ENCODE data around the gene ADCY4. TPM values are rescaled to one million over a fixed set of nuclear protein-coding genes. Genes with fewer than 3 reads are reported as not detected.

ADCY4 gene
- total RNA-seq, 2 experiments from 2014 or later, result 2.0 to 3.4 TPM

- no peaks in the 10 kb centered on the region for H3K79me2 ChIP-seq (ENCODE audit: insufficient read depth, low read depth, low read length)
- H3K4me2 ChIP-seq (ENCODE audit: low read length), result peak overlapping the region; percentile 82
- H3K9me2 ChIP-seq (ENCODE audit: insufficient read depth, low read length), result no peaks in the 10 kb centered on the region
- TF ChIP-seq CTCF (conservative IDR thresholded peaks at IDR 0.05; ENCODE audit: low read length) (no peak), EZH2phosphoT487 (IDR thresholded peaks at IDR 0.05; ENCODE audit: borderline replicate concordance, low read depth, low read length) (no peak)
- peak overlapping the region; percentile 84 for H3K27ac ChIP-seq (ENCODE audit: low read depth, low read length, poor library complexity, severe bottlenecking)
- no peaks in the 10 kb centered on the region for H3K9me3 ChIP-seq (ENCODE audit: low read length)
- intact Hi-C loops (cut with micrococcal nuclease; ENCODE audit: unreplicated experiment), result loop anchor here (1.0 to 2.0 kb wide), 3 partner anchors 28 to 54 kb away; partner anchors contain the start of genes DHRS1, MDP1, NOP9 and TINF2
- peak overlapping the region; percentile 84 for H3K4me3 ChIP-seq (ENCODE audit: low read depth, low read length, poor library complexity, severe bottlenecking)
- ChIA-PET CTCF (ENCODE audit: unreplicated experiment) (interaction anchor here (1.2 to 1.9 kb wide), 3 partner anchors 24 to 38 kb away, joined by 4 to 8 read pairs (median 5); partner anchors contain the start of genes CIDEB and TINF2), POLR2A (interaction anchor here (0.6 to 3.2 kb wide), 10 partner anchors 14 to 124 kb away, joined by 3 to 21 read pairs (median 4); partner anchors contain the start of genes CHMP4A, GMPR2, MDP1 and NEDD8)
- BruUV-seq (replicated peaks), result no TSS peak
- H3K36me3 ChIP-seq (ENCODE audit: insufficient read depth, low read length), result no peaks in the 10 kb centered on the region
- no peak for DNase-seq (ENCODE audit: low spot score)
- peaks cover 42% of the 10 kb centered on the region for H3K4me1 ChIP-seq (ENCODE audit: insufficient read depth, low read length, poor library complexity, severe bottlenecking)
- no peaks in the 10 kb centered on the region for H4K20me1 ChIP-seq (ENCODE audit: insufficient read depth, low read length)
- H2AFZ ChIP-seq (ENCODE audit: low read length), result peak overlapping the region; percentile 68; the same call in 1 of the 2 replicates
These were observed 64.2 kb downstream of the ADCY4 start for GRCh38 chr14:24270537-24271133.

- H3K9me2 ChIP-seq (ENCODE audit: insufficient read depth, low read length), result no peaks in the 10 kb centered on the region
- H4K20me1 ChIP-seq (ENCODE audit: insufficient read depth, low read length), result no peaks in the 10 kb centered on the region
- H3K4me2 ChIP-seq (ENCODE audit: low read length), result peak overlapping the region; percentile 82
- no peak for TF ChIP-seq CTCF (conservative IDR thresholded peaks at IDR 0.05; ENCODE audit: low read length)
- TF ChIP-seq EZH2phosphoT487 (IDR thresholded peaks at IDR 0.05; ENCODE audit: borderline replicate concordance, low read depth, low read length), result no peak
- BruUV-seq (replicated peaks), result no TSS peak
- DNase-seq (ENCODE audit: low spot score), result no peak
- peak overlapping the region; percentile 84 for H3K4me3 ChIP-seq (ENCODE audit: low read depth, low read length, poor library complexity, severe bottlenecking)
- H3K27ac ChIP-seq (ENCODE audit: low read depth, low read length, poor library complexity, severe bottlenecking), result no peak overlapping the region
- no peaks in the 10 kb centered on the region for H3K9me3 ChIP-seq (ENCODE audit: low read length)
- intact Hi-C loops (cut with micrococcal nuclease; ENCODE audit: unreplicated experiment), result loop anchor here (2.0 kb wide), 1 partner anchor 29 kb away; the partner anchor contains the start of genes DHRS1 and NOP9
- POLR2A ChIA-PET, result interaction anchor here (0.6 to 3.2 kb wide), 8 partner anchors 13 to 134 kb away, joined by 3 to 21 read pairs (median 4); partner anchors contain the start of genes GMPR2, MDP1, NEDD8 and TINF2
- CTCF ChIA-PET (ENCODE audit: unreplicated experiment), result interaction anchor here (1.3 kb wide), 1 partner anchor 28 kb away, joined by 5 read pairs; the partner anchor contains the start of gene TINF2
- H3K79me2 ChIP-seq (ENCODE audit: insufficient read depth, low read depth, low read length), result no peaks in the 10 kb centered on the region
- peaks cover 36% of the 10 kb centered on the region for H3K4me1 ChIP-seq (ENCODE audit: insufficient read depth, low read length, poor library complexity, severe bottlenecking)
- no peaks in the 10 kb centered on the region for H3K36me3 ChIP-seq (ENCODE audit: insufficient read depth, low read length)
- no peak overlapping the region for H2AFZ ChIP-seq (ENCODE audit: low read length)
These were observed 64.8 kb downstream of the ADCY4 start for GRCh38 chr14:24269910-24270536.
